Femur (tissue), 1 donor: ENCODE measurements around the gene CEP43.

Source experiments
- DNase-seq: peaks from one replicate; pipeline ENCODE4 v3.0.0-alpha.2; 2017

CEP43 gene

DNA sequence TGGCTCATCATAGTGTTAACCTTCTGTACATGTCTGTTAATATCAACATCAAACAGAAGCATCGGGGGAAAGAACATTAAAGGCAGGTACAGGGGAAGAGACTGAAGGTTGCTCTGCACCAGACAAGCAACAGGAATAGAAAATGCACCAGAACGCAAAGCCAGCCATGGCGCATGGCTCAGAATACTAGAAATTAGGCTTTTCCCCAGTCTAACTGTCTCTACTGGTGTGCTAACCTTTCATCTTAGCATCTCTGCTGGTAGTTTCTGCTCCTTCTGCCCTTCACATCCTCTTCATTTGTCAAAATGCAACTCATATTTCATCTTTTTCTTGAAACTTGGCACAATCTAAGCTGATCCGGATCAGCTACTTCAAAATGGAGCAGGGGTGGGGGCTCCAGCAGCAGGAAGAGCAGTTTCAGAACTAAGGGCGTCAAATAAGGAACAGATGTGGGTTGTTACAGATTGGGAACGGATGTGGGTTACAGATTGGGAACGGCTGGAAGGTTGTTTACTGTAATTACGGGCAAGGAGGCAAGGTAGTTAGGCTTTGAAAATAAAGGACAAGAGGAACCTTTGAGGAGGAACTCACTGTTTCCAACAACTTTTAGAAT is 29.7 kb upstream of the CEP43 start:
- no peak for DNase-seq

DNA sequence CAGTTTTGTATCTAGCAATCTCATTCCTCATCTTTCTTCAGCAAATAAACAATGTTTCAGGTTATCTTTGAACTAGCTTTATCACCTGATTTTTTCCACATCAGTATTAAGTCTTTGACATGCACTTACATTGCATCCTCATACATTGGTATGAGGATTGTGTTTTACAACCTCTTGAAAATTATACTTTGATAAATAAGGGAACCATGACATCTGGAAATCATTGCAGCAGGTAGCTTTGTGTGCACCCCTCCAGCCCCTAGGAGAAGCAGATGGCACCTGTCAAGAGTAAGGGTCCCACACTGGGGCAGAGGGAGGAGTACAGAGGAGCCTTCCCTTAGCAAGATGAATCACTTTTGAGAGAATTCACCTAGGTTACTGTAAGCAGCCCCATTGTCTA is 29.1 kb upstream of the CEP43 start:
- no peak for DNase-seq

DNA sequence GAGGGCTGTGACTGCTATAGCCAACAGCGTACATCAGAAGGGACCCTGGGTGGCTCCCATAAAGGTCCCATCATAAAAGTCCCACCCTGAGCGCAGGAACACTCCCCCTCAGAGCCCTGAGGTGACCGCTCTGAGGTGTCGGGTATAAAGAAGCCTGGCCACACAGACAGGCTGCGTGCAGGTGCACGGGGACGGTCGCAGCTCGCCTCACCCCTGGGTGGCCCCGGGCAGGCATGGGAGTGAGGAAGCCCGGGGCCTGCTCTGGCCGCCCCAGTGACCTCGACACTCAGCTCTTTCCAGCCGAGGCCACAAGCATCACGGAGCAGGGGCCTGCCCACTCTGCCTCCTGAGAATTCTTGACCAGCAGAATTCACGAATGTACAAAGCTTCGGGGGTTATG is 28.4 kb upstream of the CEP43 start:
- no peak for DNase-seq

DNA sequence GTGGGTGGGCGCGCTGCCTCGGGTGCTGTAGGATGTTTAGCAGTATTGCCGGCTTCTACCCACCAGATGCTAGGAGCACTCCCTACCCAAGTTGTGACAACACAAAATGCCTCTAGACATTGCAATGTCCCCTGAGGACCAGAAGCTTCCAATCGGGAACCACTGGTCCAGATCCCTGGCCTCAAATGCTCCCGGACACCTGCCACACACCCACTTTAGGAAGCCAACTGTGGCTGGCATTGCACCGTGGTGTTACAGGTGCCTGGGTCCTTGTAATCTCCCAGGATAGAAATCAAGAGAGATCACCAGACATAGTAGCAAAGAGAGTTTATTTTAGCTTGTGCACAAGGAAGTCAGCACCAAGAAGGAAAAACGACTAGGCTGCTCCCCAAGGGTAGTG is 27.9 kb upstream of the CEP43 start:
- no peak for DNase-seq

DNA sequence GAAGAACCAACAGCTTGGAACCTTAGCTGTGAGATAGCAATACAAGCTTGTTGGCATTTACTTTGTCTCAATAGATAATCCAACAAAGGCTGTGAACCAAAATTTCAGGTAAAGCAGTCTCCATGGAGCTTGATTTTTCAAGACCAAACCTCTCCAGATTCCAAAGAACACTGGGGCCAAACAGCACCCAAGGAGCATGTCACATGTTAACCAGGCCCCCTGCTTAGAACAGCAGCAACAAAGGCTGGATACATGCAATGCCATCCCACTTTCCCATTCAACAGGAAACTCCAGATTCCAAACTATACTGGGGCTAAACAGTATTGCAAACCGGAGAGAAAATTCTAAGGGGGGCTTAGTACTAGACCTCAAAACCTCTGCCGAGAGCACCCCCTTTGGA is 27.1 kb upstream of the CEP43 start:
- no peak for DNase-seq

DNA sequence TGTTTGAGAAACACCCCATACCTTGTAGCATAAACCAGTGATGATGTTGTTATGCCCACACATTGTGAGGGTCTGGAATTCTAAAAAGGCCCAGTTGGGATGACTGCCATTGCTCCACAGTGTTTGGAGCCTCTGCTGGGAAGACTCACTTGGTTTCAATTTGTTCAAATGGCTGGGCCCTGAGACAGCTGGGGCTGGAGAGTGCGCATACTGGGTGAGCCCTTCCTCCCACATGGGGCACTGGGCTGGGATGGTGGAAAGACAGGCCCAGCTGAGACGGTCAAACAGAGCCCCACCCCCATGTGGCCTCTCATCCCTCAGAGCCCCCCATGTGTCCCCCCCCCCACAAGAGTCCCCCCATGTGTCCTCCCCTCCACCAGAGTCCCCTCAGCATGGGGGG is 22.6 kb upstream of the CEP43 start:
- DNase-seq: no peak

DNA sequence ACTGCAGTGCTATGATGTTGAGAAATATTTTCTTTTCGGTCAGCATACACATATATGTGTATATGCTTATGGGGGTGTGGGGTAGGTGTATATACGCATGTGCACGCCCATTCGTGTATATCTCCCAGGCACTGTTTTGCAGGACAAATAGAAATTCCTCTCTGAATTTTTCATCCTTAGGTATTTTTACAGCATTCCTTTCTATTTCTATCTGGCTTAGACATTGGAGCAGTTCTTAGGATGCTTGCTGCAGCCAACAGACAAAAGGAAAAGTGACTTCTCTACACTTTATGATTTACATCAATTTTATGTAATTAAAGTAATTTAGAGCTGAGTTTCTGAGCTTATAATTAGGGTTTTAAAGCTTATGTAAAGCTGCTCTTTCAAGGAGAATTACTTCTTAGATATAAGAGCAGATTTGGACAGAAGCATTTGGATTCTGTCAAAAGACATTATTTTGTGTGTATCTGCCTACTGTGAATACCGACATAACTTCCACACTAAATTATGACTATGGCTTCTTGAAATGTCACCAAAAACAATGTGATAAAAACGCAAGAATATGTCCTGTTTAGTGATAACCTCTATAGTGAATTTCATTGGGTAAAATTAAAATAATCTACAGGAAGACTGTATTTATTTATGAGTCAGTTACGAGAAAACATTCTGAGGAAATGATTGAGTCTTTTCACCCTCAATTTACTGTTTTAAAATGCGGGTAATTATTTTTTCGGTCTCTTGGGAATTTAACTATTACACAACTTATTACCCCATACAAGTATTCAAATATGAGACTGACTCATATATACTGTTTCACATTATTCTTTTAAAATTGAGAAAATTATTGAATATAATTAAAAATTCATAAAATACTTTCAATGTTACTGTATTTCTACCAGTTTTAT is 21.3 kb upstream of the CEP43 start:
- no peak for DNase-seq

DNA sequence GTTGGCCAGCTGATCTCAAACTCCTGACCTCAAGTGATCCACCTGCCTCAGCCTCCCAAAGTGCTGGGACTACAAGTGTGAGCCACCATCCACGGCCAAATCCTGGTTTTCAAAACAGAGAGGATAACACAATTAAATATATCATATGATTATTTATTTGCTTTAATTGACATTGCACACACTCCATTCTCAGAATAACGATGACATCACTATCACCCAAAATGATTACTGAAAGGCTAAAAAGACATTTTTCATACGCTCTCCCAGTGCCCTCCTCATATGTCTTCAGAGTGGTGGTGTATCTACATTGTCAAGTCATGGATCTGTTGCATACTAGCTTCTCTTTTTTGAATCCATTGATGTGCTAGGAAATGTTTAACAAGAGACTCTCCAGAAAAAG is 18.5 kb upstream of the CEP43 start:
- DNase-seq: no peak

DNA sequence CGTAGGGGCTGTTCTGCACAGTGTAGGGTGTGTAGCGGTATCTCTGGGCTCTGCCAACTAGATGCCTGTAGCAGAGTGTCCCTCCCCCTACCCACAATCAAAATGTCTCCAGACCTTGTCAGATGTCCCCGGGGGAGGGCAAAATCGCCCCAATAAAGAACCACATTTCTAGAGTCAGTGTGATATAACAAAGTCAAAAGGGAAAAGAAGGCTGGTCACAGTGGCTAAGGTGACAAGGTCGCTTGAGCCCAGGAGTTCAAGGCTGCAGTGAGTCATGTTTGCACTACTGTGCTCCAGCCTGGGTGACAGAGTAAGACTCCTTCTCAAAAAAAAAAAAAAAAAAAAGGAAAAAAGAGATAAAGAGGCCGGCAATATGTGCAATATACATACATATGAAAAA is 11.7 kb upstream of the CEP43 start:
- no peak for DNase-seq

DNA sequence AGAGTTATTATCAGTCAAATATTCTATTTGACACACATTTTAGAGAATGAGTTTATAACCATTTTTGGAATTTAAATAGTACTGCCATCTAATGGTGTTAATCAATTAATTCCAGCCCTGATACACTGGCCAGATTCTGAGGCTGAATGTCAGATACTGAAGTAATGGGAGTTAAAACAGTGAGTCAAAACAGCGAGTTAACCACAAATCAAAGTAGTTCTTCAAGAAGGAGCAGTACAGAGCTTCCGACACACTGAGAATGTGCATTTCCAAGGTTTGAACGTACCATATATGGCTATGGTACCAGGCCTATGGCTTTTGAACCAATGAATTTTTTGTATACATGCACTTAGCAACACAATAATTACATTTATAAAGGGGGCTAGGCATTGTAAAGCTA is 11.3 kb upstream of the CEP43 start:
- DNase-seq: no peak

DNA sequence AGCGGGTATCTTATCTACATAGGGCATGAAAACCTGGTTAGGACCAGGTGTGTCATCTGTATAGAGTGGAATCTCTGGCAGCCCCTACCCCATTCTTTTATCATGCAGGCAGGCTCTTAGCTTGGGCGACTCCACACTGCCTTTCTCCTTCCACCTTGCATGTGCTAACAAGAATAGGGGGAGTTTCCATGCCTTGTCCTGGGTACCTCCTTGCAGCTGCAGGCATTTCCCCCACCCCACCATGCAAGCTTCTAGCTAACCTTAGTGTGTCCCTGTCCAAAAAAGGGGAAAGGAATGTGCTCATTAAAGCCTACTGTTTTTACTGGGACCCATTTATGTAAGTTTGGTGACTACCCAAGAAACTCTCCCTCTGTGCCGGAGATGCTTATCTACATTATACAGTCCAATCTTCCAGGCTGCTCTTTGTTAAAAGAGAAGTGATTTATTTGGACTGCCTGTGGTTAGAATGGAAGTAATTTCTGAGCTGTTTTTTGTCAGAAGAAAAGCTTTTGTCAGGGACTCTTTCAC is 10.5 kb upstream of the CEP43 start:
- no peak for DNase-seq

DNA sequence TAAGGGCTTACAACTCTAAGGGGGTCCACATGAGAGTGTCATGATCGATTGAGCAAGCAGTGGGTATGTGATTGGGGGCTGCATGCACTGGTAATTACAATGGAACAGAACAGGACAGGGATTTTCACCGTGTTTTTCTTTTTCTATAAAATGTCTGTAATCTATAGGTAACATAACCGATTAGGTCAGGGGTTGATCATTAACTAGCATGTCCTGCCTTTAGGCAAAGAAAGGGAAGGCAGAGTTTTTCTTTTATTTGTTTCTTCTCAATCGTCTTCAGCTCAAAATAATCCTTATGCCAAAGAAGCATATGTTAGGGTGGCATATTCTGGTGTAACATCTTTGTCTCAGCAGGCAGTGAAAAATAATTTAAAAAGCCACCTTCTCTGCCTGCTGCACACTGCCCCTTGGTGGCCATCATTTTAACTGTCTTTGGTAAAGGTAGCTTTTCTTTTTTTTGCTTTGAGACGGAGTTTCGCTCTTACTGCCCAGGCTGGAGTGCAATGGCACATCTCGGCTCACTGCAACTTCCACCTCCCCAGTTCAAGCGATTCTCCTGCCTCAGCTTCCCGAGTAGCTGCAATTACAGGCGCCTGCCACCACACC is 9.7 kb upstream of the CEP43 start:
- DNase-seq: peak; percentile 31

DNA sequence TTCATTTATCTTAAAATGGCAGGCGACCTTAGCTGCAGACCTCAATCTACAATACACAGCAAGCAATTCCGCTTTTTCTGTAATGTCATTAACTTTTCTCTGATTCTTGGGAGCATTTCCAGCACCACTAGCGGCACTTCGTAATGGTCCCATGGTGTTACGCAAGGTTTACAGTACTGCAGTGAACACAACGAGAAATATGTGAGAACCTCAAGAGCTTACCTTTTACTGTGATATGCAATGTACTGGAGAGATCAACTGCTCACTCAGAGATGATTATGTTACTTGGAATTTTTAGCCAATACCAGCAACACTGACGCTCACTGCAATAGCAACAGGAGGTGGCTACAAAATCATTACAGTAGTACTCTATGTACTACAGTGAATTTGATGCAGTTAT is 2.8 kb upstream of the CEP43 start:
- no peak for DNase-seq

DNA sequence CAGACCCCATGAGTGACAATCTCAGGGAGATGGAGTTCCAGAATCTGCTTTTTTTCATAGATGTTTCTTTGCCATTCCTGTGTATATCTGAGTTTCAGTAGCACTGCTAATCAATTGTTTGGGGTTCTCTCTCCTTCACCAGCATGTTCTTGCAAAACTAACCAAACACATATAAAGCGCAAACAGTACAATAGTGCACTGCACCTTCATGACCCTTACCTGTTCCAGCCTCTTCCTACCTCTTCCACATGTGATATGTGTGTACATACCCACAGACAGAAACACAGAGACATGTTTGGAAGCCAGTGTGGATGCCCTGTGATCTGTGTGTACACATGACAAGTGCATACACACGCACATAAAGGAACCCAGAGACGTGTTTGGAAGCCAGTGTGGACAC is 1.8 kb upstream of the CEP43 start:
- DNase-seq: no peak

DNA sequence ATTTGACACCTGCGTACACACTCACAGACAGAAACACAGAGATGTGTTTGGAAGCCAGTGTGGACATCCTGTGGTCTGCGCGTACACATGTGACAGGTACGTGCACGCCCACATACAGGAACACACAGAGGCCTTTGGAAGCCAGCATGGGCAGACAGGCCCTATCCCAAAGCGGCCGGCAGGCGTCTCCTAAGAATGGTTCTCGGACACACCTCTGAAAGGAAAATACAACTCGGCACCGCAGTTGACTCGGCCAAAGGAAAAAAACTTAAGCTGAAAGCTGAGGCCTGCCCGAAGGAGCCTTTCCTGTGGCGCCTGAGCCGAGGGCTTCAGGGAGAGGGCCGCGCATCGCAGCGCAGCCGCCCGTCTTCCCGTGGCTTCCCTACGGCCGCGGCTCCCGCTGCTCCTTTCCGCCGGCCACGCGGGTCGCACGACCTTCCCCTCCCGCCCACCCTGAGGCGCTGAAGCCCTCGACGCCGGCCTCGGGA is 1.4 kb upstream of the CEP43 start:
- peak; percentile 66 for DNase-seq

DNA sequence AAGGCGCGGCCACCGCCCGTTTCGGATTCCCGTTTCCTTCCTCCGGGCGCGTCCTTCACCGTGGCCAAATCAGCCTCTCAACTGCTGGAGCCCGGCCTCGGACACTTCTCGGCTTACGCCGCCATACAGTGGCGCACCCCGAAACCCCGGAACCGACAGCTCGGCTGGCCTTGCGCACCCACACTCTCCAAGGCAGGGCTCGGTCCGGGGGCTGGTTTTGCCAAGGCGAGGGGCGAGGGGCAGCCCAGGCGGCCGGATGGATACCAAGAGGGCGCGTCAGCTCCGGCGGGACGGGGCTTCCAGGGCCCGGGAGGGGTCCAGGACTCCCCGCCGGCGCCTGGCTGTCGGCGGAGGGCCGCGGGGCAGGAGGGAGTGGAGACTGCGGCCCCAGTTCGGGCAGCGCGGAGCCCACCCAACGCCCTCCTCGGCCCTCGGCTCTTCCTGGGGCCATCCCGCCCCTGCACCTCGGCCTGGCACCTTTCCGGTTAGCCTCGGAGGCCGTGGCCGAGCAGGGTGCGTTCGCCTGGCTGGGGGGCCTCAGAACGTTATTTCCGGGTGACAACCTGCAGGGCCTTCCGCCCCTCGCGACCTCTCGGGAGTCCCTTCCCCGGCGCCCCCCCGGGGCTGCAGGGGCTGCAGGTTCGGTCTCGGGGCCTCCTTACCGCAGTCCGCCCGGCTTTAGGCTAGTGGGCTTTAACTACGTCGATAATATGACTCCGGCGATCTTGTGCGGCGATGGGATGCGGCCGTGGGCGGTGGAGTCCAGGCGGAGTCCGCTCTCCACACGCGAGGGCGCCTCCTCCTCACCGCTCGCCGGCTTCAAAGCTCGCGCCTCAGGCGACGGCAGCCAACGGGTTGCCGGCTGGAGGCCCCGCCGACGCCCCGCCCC is 697 bp upstream of the CEP43 start:
- DNase-seq: peak; percentile 45

DNA sequence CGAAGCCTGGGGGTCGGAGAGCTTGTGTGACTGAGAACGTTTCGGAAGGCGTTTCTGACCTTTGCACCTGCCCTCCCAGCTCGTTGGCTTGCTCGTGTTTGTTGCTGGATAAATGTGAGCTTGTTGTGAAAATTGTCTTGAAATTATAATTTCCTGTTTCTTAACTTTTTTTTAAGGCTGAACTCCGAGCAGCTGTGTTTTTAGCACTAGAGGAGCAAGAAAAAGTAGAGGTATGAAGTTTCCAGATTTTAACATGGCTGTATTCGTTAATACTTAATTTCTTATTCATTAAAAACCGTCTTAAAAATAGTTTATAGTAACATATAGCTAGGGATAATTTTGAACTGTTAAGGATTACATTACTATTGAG is 672 bp downstream of the CEP43 start:
- no peak for DNase-seq

DNA sequence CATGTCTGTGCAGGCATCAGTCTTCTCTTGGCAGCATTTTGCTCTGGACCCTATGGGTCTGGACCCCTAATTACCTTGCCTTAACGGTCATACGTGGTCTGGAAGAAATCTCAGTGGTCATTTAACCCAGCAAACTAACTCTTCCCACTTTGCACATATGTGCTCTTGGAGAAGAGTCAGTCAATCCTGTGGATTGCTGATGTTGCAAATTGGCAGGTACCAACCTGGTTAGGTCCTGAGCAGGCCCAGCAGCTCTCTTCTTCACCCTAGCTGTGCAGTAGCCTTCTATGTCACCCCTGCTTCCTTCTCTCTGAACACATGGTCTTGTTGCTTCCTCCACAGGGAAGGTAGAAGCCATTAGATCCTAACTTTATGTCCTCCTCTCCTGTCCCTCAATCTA is 1.6 kb downstream of the CEP43 start:
- no peak for DNase-seq

DNA sequence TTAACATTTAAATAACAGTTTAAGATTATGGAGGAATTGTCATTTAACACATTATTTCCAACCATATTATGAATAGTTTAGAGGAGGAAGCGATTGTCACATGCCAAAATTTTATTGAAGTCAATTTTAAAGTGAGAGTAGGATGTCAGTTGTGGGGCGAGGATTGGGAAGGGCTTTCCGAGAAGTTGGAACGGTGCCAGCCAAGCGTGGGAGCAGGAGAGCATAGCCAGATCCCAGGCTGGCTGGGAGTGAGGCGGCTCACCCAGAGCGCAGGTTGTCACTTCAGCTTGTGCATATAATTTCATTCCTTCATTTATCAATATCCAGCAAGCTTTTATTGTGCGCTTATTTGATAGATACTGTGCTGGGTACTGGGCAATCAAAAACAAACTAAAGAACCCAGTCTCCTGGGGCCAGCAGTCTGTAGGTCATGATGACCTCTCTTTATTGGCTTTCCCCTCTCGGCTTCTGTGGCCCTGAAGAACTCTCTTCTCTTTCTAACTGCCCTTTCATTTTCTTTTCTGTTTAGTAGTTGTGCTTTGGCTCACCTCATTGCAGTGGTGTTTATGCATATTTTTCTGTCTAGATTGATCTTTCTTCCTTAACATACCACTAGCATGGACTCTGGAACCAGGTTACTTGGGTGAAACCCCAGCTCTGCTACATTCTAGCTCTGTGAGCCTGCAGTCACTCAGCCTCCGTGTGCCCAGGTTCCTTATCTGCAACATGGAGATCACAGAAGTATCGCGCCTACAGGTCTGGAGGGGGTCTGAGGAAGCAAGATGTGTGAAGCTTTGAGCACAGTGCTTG is 6.4 kb downstream of the CEP43 start:
- no peak for DNase-seq

DNA sequence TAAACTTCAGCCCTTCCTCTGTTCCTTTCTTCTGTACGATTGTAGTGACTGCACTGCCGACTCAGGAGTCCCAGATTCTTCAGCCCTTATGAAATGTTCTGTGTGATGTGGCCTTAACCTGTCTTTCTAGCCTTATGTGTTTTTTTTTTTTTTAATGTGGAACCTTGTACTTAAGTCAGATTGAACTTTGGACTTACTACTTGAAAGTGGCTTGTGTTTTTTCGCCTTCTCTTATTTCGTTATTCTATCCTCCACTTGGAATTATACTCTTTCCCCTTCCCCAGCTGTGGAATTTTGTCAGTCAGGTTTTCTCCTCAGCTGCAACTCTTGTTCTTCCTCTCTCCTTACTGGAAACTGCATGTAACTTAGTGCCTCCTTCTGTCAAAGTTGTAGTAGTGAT is 8.8 kb downstream of the CEP43 start:
- no peak for DNase-seq

DNA sequence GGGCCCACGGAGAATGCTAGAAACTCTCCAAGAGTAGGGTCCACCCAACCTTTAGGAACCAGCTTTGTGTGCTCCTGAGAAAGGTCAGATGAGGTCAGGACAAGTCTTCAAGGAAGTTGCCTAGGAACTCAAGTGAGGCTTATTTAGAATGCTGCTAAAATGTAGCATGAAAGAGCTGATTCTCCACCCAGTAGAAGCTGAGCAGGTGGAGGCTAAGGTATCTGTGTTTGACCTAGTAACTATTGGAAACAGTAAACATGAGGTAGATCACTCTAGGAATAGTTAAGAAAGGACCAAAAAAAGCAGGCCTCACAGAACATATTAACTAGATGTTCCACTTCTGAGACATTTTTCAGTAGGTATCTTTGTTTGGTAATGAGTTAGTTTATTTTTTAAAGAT is 13.9 kb downstream of the CEP43 start:
- no peak for DNase-seq

DNA sequence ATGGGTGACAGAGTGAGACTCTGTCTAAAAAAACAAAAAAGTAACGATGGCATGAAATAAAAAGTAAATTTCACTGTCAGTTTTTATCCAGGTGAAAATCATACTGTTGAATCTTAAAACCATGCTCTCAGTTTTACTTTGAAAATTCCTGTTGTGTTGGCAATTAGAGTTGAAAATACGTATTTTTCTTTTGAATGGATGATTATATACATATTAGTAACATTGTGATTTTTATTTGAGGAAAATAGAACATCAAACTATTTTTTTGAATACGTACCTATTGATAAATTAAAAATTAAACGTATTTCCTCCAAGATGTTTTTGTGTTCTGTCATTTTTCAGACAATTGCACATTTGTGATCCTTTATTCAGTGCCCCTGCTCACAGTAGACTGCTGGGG is 14.7 kb downstream of the CEP43 start:
- no peak for DNase-seq
